ENCODE results near the gene YIPF1.
"Not testable (repeated sequence)": the region's sequence is repeated elsewhere in the genome, so short reads cannot be mapped to it uniquely, and the experiment has no call there.

YIPF1 gene

DNA sequence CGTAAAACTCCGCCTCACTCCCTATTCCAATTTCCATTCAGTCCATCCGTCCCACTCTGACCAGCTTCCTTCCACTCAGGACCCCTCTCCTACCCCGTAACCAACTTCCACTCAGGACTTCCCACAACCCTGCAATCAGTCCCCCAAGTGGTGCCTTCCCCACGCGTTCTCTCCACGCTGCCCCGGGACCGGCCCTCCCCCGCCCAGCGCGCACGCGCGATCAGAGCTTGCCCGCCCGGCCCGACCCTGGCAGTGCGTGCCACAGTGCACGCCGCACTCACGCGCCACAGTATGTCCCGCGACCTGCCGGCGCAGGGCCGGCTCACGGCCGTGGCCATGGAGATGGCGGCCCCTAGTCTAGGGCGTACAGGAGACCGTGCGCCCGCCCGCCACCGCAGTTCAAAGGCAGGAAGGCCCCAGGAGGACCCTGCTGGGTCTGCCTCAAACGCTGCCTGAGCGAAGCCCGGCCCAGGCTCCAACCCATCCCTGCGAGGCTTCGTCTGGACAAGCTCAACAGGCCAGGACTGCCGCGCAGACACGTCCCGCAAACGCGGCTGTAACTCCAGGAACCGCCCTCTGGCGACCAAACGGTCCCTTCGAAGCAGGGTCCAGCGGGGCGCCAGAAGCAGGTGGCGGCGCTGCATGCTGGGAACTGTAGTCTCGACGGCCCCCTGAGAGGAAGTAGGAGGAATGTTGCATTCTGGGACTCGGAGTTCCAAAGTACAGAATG, 51.5 kb downstream of the YIPF1 start, which contains the start of gene NDC1:
TSS of gene NDC1 (minus strand) at position 373 of the 730 bp plus-strand sequence. CDS start at position 338, 35 bp downstream.
- peak; percentile 76 to 96 (median 84) for DNase-seq

DNA sequence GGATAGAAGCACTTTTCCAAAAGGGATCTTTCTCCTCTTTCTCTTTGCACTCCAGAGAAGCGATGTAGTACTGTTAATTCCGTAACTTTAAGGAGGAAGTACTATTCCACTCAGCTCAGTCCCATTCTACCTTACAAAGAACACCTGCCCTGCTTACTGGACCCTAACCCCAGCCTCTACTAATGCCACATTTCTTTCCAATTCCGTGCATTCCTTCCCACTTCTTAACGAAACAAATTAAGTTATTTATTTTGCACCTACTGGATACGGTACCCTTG, 52.0 kb downstream of the YIPF1 start:
- DNase-seq = no peak

DNA sequence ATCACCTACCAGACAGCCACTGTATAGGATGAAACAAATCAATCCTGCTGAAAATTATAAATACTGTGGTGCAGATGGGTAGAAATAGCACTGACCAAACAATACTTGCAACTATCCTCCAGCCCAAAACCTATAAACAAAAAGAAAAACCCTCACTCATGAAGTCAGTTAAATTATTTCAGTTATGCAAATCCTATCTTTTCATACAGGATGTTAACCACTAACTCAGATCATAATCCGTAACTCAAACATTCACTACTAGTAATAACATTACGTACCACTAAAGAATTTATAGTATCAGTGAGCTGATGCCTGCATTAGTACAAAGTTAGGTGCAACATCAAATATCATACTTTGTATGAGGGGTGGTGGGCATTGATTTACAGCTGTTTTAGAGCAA, 54.1 kb downstream of the YIPF1 start:
- no peak for DNase-seq

DNA sequence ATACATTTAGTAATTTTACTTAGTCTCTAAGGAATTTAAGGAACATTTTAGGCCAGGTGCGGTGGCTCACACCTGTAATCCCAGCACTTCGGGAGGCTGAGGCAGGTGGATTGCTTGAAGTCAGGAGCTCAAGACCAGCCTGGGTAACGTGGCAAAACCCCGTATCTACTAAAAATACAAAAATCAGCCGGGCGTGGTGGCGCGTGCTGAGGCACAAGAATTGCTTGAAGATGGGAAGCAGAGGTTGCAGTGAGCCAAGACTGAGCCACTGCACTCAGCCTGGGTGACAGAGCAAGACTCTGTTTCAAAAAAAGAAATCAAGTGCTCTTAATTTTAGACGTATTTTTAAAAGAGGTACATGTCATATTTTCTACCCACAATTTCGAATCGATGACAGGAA, 54.8 kb downstream of the YIPF1 start:
- no peak for DNase-seq

DNA sequence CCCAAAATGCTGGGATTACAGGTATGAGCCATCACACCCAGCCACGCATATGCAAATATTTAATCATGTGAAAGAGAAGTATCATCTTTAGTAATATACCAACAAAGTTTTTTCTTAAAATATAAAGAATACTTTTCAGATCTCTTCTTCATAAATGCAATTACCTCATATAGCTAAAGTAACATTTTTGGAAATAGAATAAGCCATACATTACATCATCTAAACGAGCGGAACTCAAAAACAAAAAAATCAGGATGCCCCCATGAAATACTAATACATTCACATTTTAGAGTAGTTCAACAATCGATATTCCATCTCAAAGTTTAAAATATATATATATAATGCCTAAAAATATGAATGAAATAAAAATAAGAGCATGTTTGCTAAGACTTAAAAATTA, 56.2 kb downstream of the YIPF1 start:
- no peak for DNase-seq

DNA sequence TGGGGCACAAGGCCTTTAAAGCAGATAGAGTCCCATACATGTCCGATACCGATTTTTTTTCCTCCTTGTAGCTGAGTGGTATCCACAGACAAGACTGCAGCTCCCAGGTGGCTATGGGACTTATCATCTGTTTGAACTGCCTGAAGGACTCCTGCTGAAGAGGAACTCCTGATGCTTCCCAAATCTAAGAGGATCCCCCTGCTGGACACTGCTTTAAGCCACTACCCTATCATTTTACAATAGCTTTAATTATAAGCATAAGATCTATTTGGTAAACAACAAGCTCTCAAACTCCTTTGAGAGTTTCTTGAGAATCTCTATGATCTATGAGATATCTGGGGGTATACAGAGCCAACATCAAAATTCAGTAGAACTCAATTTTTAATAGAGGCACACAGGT, 63.2 kb downstream of the YIPF1 start:
- DNase-seq = no peak

DNA sequence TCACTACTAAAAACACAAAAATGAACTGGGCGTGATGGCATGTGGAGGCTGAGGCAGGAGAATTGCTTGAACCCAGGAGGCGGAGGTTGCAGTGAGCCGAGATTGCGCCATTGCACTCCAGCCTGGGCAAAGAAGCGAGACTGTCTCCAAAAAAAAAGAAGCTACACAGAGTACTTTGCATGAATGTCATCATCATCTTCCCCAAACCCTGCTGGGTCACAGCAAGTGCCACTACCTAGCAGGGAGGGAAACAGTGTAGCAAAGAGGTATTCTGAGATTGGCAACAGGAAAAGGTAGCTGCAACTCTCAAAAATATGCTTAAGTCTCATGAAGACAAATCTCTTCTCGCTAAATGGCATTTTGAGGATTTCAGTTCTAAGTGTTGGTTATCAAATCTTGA, 64.3 kb downstream of the YIPF1 start:
- DNase-seq = no peak

DNA sequence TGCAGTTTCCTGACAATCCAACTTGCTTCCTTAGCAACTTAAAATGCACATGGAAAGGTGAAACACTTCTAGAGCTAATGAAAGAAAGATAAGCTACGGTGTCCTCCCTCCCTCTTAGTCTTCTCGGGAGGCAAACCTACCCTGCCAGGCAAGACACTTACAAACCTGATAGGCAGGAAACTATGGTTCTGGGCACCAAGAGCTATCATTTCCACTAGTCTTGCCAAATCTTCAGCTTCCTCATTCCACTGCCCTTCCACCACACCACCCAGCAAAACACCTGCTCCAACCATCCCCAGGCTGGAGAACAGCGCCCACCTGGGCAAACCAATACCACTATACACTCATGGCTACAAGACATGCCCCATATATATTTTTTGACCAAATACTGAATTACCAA, 66.7 kb downstream of the YIPF1 start:
- no peak for DNase-seq

DNA sequence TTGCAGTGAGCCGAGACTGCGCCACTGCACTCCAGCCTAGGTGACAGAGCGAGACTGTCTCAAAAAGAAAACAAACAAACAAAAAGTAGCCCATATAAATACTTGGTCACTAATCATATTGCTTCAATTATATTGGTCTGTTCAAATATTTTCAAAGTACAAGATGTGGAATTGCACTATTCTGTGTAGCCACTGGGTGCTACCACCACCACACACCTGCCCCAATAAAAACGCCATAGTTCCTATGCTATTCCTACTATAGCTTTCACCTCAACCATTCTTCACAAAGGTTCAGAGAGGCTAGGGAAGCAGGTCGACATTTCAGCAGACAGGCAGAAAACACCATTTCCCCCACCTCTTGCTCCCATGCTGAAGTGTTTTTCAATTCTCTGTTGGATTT, 68.2 kb downstream of the YIPF1 start:
- no peak for DNase-seq

DNA sequence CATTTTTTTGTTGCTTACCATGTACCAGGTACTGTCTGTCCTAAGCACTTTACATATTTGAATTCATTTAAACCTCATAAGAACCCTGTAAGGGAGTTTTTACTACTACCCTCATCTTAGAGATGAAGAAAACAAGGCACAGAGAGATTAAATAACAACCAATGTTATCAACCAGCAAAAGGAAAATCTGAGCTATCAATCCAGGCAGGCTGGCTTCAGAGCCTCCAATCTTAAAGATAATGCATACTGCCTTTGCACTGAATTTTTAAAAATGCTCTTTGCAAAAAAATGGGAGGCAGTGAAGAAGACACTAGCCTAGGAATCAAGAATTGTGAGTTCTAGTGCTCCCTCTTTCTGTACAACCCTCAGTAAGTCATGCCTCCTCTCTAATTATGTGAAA, 70.2 kb downstream of the YIPF1 start:
- no peak for DNase-seq

DNA sequence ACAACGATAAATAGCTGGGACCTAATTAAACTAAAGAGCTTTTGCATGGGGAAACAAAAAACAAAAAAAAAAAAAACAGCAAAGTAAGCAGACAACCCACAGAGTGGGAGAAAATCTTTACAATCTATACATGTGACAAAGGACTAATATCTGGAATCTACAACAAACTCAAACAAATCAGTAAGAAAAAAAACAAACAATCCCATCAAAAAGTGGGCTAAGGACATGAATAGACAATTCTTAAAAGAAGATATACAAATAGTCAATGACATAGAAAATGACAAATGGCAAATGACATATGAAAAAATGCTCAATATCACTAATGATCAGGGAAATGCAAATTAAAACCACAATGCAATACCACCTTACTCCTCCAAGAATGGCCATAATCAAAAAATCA, 73.0 kb downstream of the YIPF1 start:
- not testable (repeated sequence) for DNase-seq

DNA sequence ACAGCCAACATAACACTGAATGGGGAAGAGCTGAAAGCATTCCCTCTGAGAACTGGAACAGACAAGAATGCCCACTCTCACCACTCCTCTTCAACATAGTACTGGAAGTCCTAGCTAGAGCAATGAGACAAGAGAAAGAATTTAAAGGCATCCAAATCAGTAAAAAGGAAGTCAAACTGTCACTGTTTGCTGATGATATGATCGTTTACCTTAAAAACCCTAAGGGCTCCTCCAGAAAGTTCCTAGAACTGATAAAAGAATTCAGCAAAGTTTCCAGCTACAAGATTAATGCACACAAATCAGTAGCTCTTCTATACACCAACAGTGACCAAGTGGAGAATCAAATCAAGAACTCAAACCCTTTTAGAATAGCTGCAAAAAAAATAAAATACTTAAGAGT, 74.1 kb downstream of the YIPF1 start:
- not testable (repeated sequence) for DNase-seq

DNA sequence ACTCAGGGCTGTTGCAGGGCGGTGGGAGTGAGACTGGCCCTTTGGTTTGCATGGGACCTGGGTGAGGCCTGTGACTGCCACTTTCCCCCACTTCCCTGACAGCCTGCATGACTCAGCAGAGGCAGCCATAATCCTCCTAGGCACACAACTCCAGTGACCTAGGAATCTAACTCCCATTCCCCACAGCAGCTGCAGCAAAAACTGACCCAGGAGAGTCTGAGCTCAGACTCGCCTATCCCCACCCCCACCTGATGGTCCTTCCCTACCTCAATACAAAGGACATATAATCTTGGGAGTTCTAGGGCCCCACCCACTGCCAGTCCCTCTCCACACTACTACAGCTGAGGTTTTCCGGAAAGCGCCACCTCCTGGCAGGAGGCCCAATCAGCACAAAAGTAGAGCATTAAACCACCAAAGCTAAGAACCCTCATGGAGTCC, 78.2 kb downstream of the YIPF1 start:
- peak in 1 of 5 donors; percentile 7 for DNase-seq

DNA sequence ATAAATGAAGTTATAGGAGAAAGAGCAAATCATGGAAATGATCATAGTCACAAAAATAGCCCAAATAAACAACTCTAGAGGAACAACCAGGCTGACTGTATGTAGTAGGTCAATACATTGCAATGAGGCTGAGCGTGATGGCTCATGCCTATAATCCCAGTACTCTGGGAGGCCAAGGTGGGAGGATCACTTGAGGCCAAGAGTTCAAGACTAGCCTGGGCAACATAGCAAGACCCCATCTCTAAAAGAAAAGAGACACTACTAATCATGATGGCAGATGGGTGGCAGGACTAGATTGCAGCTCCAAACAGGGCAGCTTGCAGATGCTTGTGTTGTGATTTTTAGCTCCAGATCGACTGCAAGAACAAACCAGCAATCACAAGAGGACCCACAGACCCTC, 79.1 kb downstream of the YIPF1 start:
- DNase-seq = no peak

DNA sequence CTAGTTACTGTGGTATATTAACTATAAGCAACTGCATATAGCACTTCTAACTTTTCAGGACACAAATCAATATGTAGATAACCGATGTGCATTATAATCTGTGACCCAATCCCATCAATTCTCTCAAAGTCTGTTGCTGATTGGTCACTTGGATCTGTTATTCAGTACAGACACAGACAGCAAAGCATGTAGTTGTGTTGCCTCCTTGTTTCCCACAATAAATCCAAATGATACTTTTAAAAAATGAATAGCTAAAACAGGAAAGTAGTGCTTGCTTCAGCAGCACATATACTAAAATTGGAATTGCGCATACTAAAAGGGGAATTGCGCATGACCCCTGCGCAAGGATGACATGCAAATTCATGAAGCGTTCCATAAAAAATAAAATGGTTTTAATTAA, 79.6 kb downstream of the YIPF1 start:
- DNase-seq = no peak

DNA sequence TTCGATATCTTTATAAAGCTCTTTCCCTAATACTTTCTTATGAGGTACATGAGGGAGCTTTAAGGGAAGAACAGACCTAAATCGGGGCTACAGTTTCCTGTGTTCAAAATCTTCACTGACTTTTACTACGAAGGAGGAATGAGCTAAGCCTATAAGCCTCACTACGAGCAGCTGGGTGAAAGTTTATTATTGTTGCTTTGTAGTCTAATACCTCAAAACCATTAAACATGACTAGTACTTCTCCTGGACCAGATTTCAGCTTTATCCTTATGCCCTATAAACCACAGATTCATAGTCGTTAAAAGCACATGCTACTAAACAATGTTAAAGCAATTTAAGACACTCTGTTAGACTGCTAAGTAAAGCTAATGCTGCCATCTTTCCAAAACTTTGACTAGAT, 81.7 kb downstream of the YIPF1 start:
- DNase-seq = no peak

DNA sequence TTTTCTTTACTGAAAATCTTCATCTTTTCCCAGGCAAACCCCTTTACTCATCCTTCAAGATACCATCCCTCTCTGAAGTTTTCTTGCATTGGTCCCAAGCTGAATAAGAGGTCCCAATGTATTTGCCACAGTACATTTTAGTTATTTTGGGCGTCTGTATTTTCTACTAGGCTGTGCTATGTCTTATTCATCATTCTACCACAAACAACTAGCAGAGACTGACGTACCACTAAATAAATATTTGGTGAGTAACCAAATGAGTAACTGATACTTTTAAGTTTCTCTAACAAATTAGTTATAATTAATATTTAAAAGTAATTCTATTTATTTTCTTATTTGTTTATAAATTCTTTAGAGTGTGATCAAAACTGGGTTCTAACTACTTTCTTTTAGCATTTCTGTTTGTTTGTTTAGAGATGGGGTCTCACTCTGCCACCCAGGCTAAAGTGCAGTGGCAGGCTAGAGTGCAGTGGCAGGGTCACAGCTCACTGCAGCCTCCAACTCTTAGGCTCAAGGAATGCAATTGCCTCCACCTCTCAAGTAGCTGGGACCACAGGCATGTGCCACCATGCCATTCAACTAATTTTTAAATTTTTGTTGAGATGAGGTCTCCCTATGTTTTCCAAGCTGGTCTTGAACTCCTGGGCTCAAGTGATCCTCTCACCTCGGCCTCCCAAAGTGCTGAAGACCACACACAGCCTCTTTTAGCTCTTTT, 84.6 kb downstream of the YIPF1 start:
- no peak for DNase-seq

DNA sequence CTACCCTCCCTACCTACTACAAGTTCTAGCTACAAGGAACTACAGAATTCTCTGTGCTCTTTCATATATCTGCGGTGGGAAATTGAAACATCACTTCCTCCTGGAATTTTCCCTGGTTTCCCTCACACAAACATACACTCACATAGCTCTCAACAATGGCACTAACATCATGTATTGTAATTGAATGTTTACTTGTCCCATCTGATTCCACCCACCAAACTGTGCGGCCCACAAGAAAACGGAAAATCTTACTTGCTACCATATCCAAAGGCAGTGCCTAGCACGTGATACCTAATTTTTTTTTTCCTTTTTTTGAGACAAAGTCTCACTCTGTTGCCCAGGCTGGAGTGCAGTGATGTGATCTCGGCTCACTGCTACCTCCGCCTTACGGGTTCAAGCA, 85.4 kb downstream of the YIPF1 start:
- no peak for DNase-seq

Measured in T-helper 1 cell (primary cell).